Lung (tissue), 12 donors: ENCODE data around the gene SCAMP4. TPM values are rescaled to one million over a fixed set of nuclear protein-coding genes. Genes with fewer than 3 reads are reported as not detected.

Experiments used
- ATAC-seq: fragments of 200-7000 bp; cut with Tn5 transposase; one replicate; pipeline ENCODE4 v1.9.1; 2020; ENCODE audit warnings: moderate number of reproducible peaks; ENCODE audit not compliant: insufficient read depth, low FRiP score
- DNase-seq, 3 donors: peaks; one replicate each; pipeline ENCODE4 v3.0.0-alpha.2; 2013 to 2017
- H3K27ac ChIP-seq, 2 donors: one replicate each; pipeline ENCODE4 v1.5.1; 2013; ENCODE audit warnings: mild to moderate bottlenecking in 2 of 2, moderate library complexity in 2 of 2, control low read depth in 1 of 2, inconsistent platforms in 1 of 2, low read depth in 1 of 2, low read length in 1 of 2
- H3K27me3 ChIP-seq, 3 donors: one replicate each; pipeline ENCODE4 v1.5.1; 2013; ENCODE audit warnings: low read length in 2 of 3; ENCODE audit not compliant: control insufficient read depth in 3 of 3, insufficient read depth in 3 of 3
- H3K36me3 ChIP-seq, 4 donors: one replicate each; pipeline ENCODE4 v1.5.1; 2013; ENCODE audit warnings: low read length in 4 of 4, mild to moderate bottlenecking in 1 of 4, moderate library complexity in 1 of 4; ENCODE audit not compliant: control insufficient read depth in 4 of 4, insufficient read depth in 4 of 4
- H3K4me1 ChIP-seq, 5 donors: one replicate each; pipeline ENCODE4 v1.5.1; 2013; ENCODE audit warnings: low read length in 5 of 5, mild to moderate bottlenecking in 2 of 5, moderate library complexity in 1 of 5; ENCODE audit not compliant: control insufficient read depth in 5 of 5, insufficient read depth in 5 of 5
- H3K4me3 ChIP-seq: one replicate; pipeline ENCODE4 v1.5.1; 2013; ENCODE audit warnings: mild to moderate bottlenecking, control low read depth, moderate library complexity
- H3K9ac ChIP-seq, 2 donors: one replicate each; pipeline ENCODE4 v1.5.1; 2013; ENCODE audit warnings: low read length in 2 of 2, control low read depth in 1 of 2; ENCODE audit not compliant: insufficient read depth in 1 of 2
- H3K9me3 ChIP-seq, 4 donors: one replicate each; pipeline ENCODE4 v1.5.1; 2013; ENCODE audit warnings: low read length in 3 of 4, mild to moderate bottlenecking in 1 of 4, moderate library complexity in 1 of 4; ENCODE audit not compliant: control insufficient read depth in 4 of 4, insufficient read depth in 3 of 4
- WGBS, 2 donors: extraction: QIAGEN DNeasy Blood & Tissue Kit; methylation state at CpG; one replicate each; pipeline ENCODE4 v1.1.7; 2013; 5-methylcytosine and 5-hydroxymethylcytosine counted together
- polyA plus RNA-seq, 2 donors: library from polyadenylated mRNA; stranded (reverse); fragments of 200-250 nt; gene quantifications; one replicate each; pipeline ENCODE4 v1.2.1, GENCODE V29; 2013
- total RNA-seq, 2 donors: library from RNA; depleted of rRNA in 1 of 2; stranded (reverse); fragments of >200 nt in 1 of 2; gene quantifications; one replicate each; pipeline ENCODE4 v1.2.1, GENCODE V29; 2014 to 2021
- TF ChIP-seq, protein P1 (sequence below): IDR thresholded peaks from 2 replicates; pipeline ENCODE4 v1.5.1; 2012; ENCODE audit warnings: mild to moderate bottlenecking; ENCODE audit errors: control extremely low read depth, extremely low read depth
- donor health status: control.
- donor health status: control.
- donor health status: Bipolar disorder and iron deficiency.
- donor health status: healthy.
- donor health status: DM: yes; HTN: yes; CAD: no.

The SCAMP4 gene
- total and polyA plus RNA-seq, 4 donors, result 45.7 to 86.6 (median 56.2) TPM

DNA sequence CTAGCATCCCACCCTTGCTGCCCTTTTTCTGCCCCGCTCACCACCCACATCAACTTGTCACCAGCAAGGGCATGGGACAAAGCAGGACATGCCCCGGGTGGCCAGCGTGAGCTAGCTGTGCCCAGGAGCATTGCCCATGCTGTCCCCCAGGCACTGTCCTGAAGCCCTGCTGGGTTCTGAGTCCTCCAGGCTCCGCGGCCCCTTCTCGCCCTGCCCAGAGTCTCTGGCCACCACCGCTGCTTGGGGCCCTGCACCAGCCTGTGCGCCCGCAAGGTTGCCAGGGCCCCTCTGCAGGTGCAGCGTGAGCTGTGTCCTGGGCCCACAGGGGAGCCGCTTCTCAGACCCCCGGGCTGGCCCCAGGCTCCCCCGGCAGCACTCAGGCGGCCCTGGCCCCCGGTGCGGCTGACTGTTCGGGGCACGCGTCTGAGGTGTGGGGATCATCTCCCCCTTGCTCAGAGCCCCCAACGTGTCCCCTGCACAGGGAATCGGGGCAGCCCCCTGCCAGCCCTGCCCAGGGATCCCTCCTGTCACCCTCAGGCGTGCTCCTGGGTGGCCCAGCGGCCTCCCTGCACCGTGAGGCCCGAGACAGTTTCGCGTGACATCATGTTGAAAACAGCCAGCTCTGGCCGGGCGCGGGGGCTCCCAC lies 39.8 kb downstream of the SCAMP4 start:
- no peak overlapping the region for H3K9ac ChIP-seq
- TF ChIP-seq, protein P1, sequence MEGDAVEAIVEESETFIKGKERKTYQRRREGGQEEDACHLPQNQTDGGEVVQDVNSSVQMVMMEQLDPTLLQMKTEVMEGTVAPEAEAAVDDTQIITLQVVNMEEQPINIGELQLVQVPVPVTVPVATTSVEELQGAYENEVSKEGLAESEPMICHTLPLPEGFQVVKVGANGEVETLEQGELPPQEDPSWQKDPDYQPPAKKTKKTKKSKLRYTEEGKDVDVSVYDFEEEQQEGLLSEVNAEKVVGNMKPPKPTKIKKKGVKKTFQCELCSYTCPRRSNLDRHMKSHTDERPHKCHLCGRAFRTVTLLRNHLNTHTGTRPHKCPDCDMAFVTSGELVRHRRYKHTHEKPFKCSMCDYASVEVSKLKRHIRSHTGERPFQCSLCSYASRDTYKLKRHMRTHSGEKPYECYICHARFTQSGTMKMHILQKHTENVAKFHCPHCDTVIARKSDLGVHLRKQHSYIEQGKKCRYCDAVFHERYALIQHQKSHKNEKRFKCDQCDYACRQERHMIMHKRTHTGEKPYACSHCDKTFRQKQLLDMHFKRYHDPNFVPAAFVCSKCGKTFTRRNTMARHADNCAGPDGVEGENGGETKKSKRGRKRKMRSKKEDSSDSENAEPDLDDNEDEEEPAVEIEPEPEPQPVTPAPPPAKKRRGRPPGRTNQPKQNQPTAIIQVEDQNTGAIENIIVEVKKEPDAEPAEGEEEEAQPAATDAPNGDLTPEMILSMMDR, result no peak
- H3K36me3 ChIP-seq, result peaks cover 0 to 3% (median 0%) of the 10 kb centered on the region in 4 donors
- ATAC-seq, result no peak
- H3K4me3 ChIP-seq, result no peak overlapping the region
- peaks cover 0 to 16% (median 3%) of the 10 kb centered on the region in 5 donors for H3K4me1 ChIP-seq
- no peaks in the 10 kb centered on the region for H3K9me3 ChIP-seq
- no peak for DNase-seq
- H3K27ac ChIP-seq, result no peak overlapping the region
- 89 to 93% methylated on average over 29 to 30 of the region's 30 CpGs for WGBS, 2 donors
- H3K27me3 ChIP-seq, result no peaks in the 10 kb centered on the region

DNA sequence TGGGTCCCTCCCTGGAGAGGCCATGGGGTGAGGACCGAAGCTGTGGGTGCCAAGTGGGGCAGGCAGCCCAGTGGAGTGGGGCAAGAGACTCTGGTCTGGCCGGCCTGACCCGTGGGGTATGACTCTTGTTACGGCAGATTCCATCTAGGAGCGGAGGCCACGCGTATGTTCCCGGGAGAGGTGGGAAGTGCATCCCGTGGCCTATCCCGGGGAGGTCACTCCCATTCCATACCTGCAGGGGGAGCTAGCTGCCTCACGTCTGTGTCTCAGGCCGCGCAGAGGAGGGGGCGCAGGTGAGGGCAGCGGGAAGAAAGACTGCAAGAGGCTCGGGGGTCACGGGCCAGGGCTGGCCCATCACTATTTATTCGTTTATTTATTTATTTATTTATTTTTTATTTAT lies 40.7 kb downstream of the SCAMP4 start:
- no peak overlapping the region for H3K27ac ChIP-seq
- H3K4me3 ChIP-seq, result no peak overlapping the region
- WGBS, 2 donors, result 73 to 76% methylated on average over 18 of the region's 18 CpGs
- peaks cover 0 to 13% (median 3%) of the 10 kb centered on the region in 5 donors for H3K4me1 ChIP-seq
- H3K9ac ChIP-seq, result no peak overlapping the region
- TF ChIP-seq, protein P1, result peak; percentile 11
- ATAC-seq, result no peak
- peaks cover 0 to 3% (median 0%) of the 10 kb centered on the region in 4 donors for H3K36me3 ChIP-seq
- H3K9me3 ChIP-seq, result no peaks in the 10 kb centered on the region
- no peaks in the 10 kb centered on the region for H3K27me3 ChIP-seq
- peak in 1 of 3 donors; percentile 8 for DNase-seq

DNA sequence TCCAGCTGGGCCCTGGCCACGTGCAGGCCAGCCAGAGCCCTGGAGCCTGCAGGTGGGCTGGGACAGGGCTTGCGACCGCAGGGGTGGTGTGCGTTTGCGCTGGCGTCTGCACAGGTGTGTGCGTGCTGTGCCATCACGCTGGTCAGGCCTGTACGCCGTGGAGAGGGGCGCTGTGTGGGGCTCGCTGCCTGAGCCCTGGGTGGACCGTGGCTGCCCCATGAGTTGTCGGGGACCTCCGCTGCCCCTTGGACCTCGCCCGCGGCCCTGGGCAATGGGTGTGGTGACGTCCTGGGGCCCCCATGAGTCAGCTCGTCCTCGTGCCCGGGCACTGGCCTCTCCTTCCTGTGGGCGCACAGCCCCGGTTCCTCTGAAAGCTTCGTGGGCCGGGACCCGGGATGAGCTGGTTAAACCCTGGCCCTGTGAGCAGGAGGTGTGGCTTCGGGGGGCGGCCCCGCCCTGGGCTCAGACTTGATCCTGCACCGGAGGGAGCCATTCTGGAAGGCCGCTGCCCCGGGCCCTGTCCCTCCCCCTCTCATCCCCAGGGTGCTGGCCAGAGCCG lies 42.5 kb downstream of the SCAMP4 start:
- Histone ChIP-seq H3K9ac (no peak overlapping the region), H3K27ac (no peak overlapping the region), H3K4me3 (no peak overlapping the region), H3K36me3 (peaks cover 0 to 8% (median 2%) of the 10 kb centered on the region in 4 donors), H3K9me3 (no peaks in the 10 kb centered on the region), H3K4me1 (peaks cover 0 to 11% (median 3%) of the 10 kb centered on the region in 5 donors), H3K27me3 (no peaks in the 10 kb centered on the region)
- ATAC-seq (peak; percentile 7), DNase-seq (no peak)
- TF ChIP-seq, protein P1, result no peak
- WGBS, 2 donors, result 80 to 84% methylated on average over 33 to 34 of the region's 34 CpGs
